ENCODE data around the gene GREB1L. TPM values are rescaled to one million over a fixed set of nuclear protein-coding genes. Genes with fewer than 3 reads are reported as not detected.

GREB1L gene
- total RNA-seq, 2 donors from 2014 or later: not detected

DNA sequence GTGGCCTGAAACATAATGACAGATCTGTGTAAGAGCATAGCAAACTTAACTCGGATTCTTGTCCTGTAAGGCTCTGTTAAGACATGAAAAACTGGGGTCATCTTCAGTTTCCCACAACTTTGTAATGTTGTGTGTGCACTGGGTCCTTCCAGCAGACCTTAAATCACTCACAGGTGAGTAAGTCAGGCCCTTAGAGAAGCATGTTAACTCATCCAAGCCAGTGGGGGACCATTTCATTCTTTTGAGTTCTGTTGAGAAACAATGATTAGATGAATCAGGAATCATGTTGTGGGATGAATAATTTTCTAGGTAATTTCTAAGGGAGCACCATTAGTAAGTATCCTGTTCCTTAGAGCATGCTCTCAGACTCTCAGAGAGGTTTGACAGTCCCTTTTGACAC lies 191.4 kb downstream of the GREB1L start:
- no peak overlapping the region for H3K4me3 Mint-ChIP-seq
- no peak overlapping the region for H3K27ac Mint-ChIP-seq
- H3K36me3 Mint-ChIP-seq: no peaks in the 10 kb centered on the region
- H3K9me3 Mint-ChIP-seq: no peaks in the 10 kb centered on the region
- DNase-seq (ENCODE audit: low spot score) (no peak), ATAC-seq (no peak)
- no peaks in the 10 kb centered on the region for H3K4me1 Mint-ChIP-seq (ENCODE audit: low read depth in 2 of 2)
- peaks cover 14 to 21% of the 10 kb centered on the region in 2 donors for H3K27me3 Mint-ChIP-seq

DNA sequence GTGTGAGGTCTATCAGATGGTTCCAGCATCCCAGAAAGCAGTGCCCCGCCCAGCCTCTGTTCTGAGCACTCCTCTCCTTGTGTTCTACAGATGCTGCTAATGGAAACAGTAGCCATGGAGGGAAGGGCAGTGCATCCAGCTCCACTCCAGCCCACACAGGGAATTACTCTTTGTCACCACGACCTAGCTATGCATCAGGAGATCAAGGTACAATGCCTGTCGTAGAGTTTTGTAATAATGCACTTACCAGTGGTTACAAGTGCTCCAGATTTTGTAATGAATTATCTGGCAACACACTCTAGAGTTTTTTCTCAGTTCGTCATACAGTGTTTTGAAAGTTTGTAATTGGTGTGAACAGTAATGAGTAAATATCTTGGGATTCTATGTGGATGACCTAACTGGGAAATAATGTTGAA lies 197.4 kb downstream of the GREB1L start:
- DNase-seq (ENCODE audit: low spot score) (no peak), ATAC-seq (no peak)
- Mint-ChIP-seq H3K27me3 (peaks cover 24 to 38% of the 10 kb centered on the region in 2 donors), H3K9me3 (no peaks in the 10 kb centered on the region), H3K27ac (no peak overlapping the region), H3K36me3 (no peaks in the 10 kb centered on the region), H3K4me1 (ENCODE audit: low read depth in 2 of 2) (no peaks in the 10 kb centered on the region), H3K4me3 (no peak overlapping the region)

- H3K27ac Mint-ChIP-seq: no peak overlapping the region
- H3K4me1 Mint-ChIP-seq (ENCODE audit: low read depth in 2 of 2): no peaks in the 10 kb centered on the region
- no peak overlapping the region for H3K4me3 Mint-ChIP-seq
- no peaks in the 10 kb centered on the region for H3K9me3 Mint-ChIP-seq
- ATAC-seq (no peak), DNase-seq (ENCODE audit: low spot score) (no peak)
- peaks cover 15 to 23% of the 10 kb centered on the region in 2 donors for H3K27me3 Mint-ChIP-seq
- H3K36me3 Mint-ChIP-seq: no peaks in the 10 kb centered on the region
These were observed 199.6 kb downstream of the GREB1L start for GRCh38 chr18:21441670-21442069.

- DNase-seq (ENCODE audit: low spot score): no peak
- H3K9me3 Mint-ChIP-seq: no peaks in the 10 kb centered on the region
- H3K27ac Mint-ChIP-seq: no peak overlapping the region
- no peak for ATAC-seq
- no peak overlapping the region for H3K4me3 Mint-ChIP-seq
- peaks cover 14 to 23% of the 10 kb centered on the region in 2 donors for H3K27me3 Mint-ChIP-seq
- H3K36me3 Mint-ChIP-seq: no peaks in the 10 kb centered on the region
- no peaks in the 10 kb centered on the region for H3K4me1 Mint-ChIP-seq (ENCODE audit: low read depth in 2 of 2)
These were observed 201.9 kb downstream of the GREB1L start for GRCh38 chr18:21443776-21444464.

- no peaks in the 10 kb centered on the region for H3K4me1 Mint-ChIP-seq (ENCODE audit: low read depth in 2 of 2)
- no peak for ATAC-seq
- H3K9me3 Mint-ChIP-seq: no peaks in the 10 kb centered on the region
- H3K27ac Mint-ChIP-seq: no peak overlapping the region
- no peak overlapping the region for H3K4me3 Mint-ChIP-seq
- H3K36me3 Mint-ChIP-seq: no peaks in the 10 kb centered on the region
- no peak for DNase-seq (ENCODE audit: low spot score)
- peaks cover 14 to 16% of the 10 kb centered on the region in 2 donors for H3K27me3 Mint-ChIP-seq
These were observed 202.6 kb downstream of the GREB1L start for GRCh38 chr18:21444465-21445212.

- Mint-ChIP-seq H3K4me3 (no peak overlapping the region), H3K27me3 (peaks cover 5 to 11% of the 10 kb centered on the region in 2 donors), H3K9me3 (no peaks in the 10 kb centered on the region), H3K36me3 (no peaks in the 10 kb centered on the region), H3K4me1 (ENCODE audit: low read depth in 2 of 2) (no peaks in the 10 kb centered on the region), H3K27ac (no peak overlapping the region)
- ATAC-seq (no peak), DNase-seq (ENCODE audit: low spot score) (no peak)
These were observed 206.3 kb downstream of the GREB1L start for GRCh38 chr18:21448299-21448698.

DNA sequence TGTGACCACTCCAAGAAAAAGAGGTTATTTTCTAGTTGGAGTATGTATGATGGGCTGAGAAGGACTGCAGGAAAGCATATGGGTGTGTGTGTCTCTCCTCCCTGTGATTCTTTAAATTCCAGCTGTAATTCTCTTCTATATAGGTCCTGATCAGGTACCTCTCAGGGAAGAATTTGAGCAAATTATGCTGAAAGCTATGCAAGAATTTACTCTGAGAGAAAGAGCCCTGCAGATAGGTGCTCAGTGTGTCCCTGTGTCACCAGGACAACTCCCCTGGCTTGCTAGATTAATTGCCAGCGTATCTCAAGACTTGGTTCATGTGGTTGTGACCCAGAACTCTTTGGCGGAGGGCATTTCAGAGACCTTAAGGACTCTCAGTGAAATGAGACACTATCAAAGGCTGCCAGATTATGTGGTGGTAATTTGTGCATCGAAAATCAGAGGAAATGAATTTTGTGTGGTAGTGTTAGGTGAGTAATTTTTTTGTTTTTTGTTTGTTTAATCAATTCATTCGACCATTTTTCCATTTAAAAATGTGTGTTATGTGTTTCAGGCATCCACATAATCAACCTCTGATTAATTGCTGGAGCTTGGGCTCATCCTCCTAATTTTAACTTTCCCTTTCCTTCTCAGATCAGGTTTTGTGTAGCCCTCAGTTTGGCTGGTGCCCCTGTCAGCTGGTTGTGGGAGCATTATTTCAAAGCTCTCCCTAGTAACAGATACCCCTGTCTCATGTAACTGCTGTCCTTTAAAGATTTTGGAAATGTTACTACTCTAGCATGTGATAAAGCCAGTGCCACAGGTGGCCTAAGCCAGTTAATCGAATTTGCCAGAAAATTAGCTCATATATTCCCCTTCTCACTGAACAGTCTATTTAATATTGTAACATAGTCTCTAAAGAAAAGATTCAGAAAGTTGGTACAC lies 207.6 kb downstream of the GREB1L start:
- Mint-ChIP-seq H3K9me3 (no peaks in the 10 kb centered on the region), H3K27me3 (peaks cover 5 to 8% of the 10 kb centered on the region in 2 donors), H3K27ac (no peak overlapping the region), H3K36me3 (no peaks in the 10 kb centered on the region), H3K4me3 (no peak overlapping the region), H3K4me1 (ENCODE audit: low read depth in 2 of 2) (no peaks in the 10 kb centered on the region)
- ATAC-seq (no peak), DNase-seq (ENCODE audit: low spot score) (no peak)

GRCh38 chr18:21450503-21450902 lies 208.5 kb downstream of the GREB1L start:
- peaks cover 8 to 10% of the 10 kb centered on the region in 2 donors for H3K27me3 Mint-ChIP-seq
- H3K9me3 Mint-ChIP-seq: no peaks in the 10 kb centered on the region
- DNase-seq (ENCODE audit: low spot score) (no peak), ATAC-seq (no peak)
- no peak overlapping the region for H3K4me3 Mint-ChIP-seq
- no peak overlapping the region for H3K27ac Mint-ChIP-seq
- no peaks in the 10 kb centered on the region for H3K36me3 Mint-ChIP-seq
- H3K4me1 Mint-ChIP-seq (ENCODE audit: low read depth in 2 of 2): no peaks in the 10 kb centered on the region

DNA sequence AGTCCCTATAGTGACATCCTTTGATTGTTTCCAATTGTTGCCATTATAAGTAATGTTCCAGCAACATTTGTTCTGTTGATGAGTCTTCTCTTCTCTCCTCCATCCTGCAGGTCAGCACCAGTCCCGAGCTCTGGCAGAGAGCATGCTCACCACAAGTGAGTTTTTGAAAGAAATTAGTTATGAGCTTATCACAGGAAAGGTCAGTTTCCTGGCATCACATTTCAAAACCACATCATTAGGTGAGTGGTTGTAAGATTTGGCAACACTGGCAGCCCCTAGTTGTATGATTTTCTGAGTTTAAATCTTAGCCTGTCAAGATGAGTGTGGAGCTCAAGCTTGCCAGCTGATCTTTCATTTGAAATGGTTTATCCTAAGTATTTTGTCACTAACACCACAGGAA lies 208.9 kb downstream of the GREB1L start:
- peaks cover 8 to 10% of the 10 kb centered on the region in 2 donors for H3K27me3 Mint-ChIP-seq
- H3K4me3 Mint-ChIP-seq: no peak overlapping the region
- ATAC-seq: no peak
- no peak for DNase-seq (ENCODE audit: low spot score)
- no peaks in the 10 kb centered on the region for H3K36me3 Mint-ChIP-seq
- H3K9me3 Mint-ChIP-seq: no peaks in the 10 kb centered on the region
- no peak overlapping the region for H3K27ac Mint-ChIP-seq
- H3K4me1 Mint-ChIP-seq (ENCODE audit: low read depth in 2 of 2): no peaks in the 10 kb centered on the region

DNA sequence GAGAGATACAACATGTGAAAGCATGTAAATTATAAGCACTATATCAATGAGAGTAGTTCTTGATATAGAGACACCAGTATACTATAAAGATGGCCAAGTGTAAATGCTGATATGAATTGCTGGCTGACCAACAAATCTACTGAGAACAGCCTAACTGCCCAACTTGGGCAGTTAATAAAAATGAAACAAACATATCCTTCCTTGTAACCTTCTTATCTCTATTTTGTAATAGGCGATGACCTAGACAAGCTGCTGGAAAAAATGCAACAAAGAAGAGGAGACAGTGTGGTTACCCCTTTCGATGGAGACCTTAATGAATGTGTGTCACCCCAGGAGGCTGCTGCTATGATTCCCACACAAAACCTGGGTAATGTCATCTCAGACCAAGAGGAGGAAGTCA lies 209.8 kb downstream of the GREB1L start:
- H3K9me3 Mint-ChIP-seq: no peaks in the 10 kb centered on the region
- H3K27ac Mint-ChIP-seq: no peak overlapping the region
- no peak overlapping the region for H3K4me3 Mint-ChIP-seq
- no peak for ATAC-seq
- no peak for DNase-seq (ENCODE audit: low spot score)
- peaks cover 8 to 10% of the 10 kb centered on the region in 2 donors for H3K27me3 Mint-ChIP-seq
- H3K4me1 Mint-ChIP-seq (ENCODE audit: low read depth in 2 of 2): no peaks in the 10 kb centered on the region
- no peaks in the 10 kb centered on the region for H3K36me3 Mint-ChIP-seq

GRCh38 chr18:21452276-21452780 lies 210.3 kb downstream of the GREB1L start:
- Mint-ChIP-seq H3K4me3 (no peak overlapping the region), H3K27me3 (peaks cover 8 to 10% of the 10 kb centered on the region in 2 donors), H3K4me1 (ENCODE audit: low read depth in 2 of 2) (no peaks in the 10 kb centered on the region), H3K36me3 (no peaks in the 10 kb centered on the region), H3K9me3 (no peaks in the 10 kb centered on the region), H3K27ac (no peak overlapping the region)
- DNase-seq (ENCODE audit: low spot score) (no peak), ATAC-seq (no peak)

GRCh38 chr18:21452796-21453510 lies 210.9 kb downstream of the GREB1L start:
- H3K27me3 Mint-ChIP-seq: peaks cover 8 to 10% of the 10 kb centered on the region in 2 donors
- H3K4me3 Mint-ChIP-seq: no peak overlapping the region
- DNase-seq (ENCODE audit: low spot score) (no peak), ATAC-seq (no peak)
- no peaks in the 10 kb centered on the region for H3K9me3 Mint-ChIP-seq
- H3K27ac Mint-ChIP-seq: no peak overlapping the region
- H3K36me3 Mint-ChIP-seq: no peaks in the 10 kb centered on the region
- H3K4me1 Mint-ChIP-seq (ENCODE audit: low read depth in 2 of 2): no peaks in the 10 kb centered on the region

DNA sequence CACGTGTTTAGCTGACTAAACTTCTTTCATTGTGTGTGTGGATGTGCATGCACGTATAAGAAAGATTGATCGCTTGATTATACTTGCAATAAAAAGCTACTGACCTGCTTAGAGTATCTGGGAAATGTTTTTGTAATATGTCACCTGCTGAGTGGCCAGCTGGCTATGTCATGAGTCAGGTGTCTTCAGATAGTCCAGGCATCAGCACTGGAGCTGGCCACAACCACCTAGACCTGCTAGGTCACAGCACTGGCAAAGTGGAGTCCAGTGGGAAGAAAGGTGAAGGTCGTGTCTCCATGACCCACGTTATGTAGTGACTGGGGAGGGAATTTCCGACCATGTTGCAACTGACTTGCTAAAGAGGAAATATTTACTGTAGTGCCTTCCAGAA lies 211.5 kb downstream of the GREB1L start:
- H3K27ac Mint-ChIP-seq: no peak overlapping the region
- H3K4me3 Mint-ChIP-seq: no peak overlapping the region
- DNase-seq (ENCODE audit: low spot score) (no peak), ATAC-seq (no peak)
- H3K9me3 Mint-ChIP-seq: no peaks in the 10 kb centered on the region
- H3K4me1 Mint-ChIP-seq (ENCODE audit: low read depth in 2 of 2): no peaks in the 10 kb centered on the region
- no peaks in the 10 kb centered on the region for H3K36me3 Mint-ChIP-seq
- peaks cover 11 to 15% of the 10 kb centered on the region in 2 donors for H3K27me3 Mint-ChIP-seq
